HG03469 (cell line): ENCODE data around the gene C10orf120.

Experiments
- ATAC-seq: cut with Tn5 transposase; IDR thresholded peaks from one replicate; pipeline ENCODE4 v1.9.1; 2021; ENCODE audit warnings: mild to moderate bottlenecking, moderate library complexity, moderate number of reproducible peaks; ENCODE audit not compliant: unreplicated experiment

The C10orf120 gene

DNA sequence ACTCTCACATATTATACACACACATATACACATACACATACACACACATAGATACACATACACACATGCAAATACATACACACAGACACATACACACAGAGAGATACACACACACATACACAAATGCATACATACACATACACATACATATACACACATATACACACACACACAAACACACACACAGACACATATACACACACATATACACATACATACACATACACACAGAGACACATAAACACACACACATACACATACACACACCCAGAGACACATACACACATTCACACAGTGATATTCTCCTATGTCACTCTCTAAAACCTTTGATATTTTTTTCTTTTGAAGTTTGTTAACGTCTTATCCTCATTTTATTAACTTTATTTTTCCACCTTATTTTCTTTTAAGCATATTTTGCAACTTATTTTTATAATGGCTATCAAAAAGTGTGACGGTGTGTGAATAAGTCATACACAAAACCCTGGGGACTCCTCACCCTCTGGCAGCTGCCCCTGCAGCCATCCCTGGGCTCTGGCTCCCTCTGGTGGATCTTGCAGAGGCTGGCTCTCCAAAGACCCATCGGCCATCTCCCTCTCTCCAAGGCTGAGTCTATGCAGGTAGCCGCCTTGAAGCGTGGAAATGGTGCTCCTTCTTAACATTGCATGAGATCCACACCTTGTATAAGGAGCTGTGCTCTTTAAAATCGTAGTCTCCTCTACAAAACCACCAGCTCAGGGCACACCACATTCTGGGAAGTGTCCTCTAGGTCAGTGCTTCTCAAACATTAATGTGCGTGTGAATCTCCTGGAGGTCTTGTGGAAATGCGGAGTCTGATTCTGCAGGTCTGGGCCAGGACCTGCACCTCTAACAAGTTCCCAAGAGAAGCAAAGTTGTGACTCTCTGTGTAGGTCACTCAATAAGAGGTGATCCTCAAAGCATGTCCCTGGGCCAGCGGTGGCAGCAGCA is 4.1 kb upstream of the C10orf120 start:
- no peak for ATAC-seq

GRCh38 chr10:122702275-122702674 is 2.6 kb upstream of the C10orf120 start:
- ATAC-seq = no peak

DNA sequence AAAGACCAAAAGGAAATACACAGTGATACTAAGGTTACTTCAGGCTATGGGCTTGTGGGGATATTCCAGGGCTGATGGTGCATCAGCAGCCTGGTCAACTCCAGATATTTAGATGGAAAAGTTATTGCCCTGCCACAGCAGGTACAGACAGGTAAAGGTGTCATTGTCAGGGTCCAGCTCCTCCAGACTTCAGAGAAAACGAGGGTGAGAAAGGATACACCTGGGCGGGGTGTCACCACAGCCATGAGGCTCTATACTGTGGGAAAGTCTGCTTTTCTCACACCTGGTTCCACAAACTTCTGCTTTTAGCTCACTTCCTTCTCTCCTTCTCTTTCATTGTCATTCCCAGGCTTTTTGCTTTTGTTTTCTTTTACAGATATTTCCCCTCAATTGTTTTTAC is 2.0 kb upstream of the C10orf120 start:
- ATAC-seq = no peak

DNA sequence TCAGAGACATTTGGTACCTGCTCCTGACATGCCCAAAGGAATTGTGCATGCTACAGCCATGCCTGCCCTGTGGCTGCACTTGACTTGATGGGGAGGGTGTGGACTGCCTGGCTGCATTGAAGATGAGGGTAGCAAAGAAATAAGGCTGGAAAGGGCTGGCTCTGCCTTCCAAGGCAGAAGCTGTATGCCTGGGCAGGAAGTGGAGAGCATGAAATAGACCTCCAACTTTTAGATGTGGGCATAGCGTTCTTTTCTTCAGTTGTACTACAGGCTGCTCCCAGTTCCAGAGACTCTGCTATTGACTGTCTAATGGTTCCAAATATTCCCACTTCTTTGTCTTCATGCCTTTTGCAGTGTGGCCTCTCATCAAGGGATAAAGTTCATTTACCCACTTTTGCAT is 3.0 kb downstream of the C10orf120 start:
- no peak for ATAC-seq

- ATAC-seq = no peak
Measured at GRCh38 chr10:122692744-122693143, 6.9 kb downstream of the C10orf120 start.

DNA sequence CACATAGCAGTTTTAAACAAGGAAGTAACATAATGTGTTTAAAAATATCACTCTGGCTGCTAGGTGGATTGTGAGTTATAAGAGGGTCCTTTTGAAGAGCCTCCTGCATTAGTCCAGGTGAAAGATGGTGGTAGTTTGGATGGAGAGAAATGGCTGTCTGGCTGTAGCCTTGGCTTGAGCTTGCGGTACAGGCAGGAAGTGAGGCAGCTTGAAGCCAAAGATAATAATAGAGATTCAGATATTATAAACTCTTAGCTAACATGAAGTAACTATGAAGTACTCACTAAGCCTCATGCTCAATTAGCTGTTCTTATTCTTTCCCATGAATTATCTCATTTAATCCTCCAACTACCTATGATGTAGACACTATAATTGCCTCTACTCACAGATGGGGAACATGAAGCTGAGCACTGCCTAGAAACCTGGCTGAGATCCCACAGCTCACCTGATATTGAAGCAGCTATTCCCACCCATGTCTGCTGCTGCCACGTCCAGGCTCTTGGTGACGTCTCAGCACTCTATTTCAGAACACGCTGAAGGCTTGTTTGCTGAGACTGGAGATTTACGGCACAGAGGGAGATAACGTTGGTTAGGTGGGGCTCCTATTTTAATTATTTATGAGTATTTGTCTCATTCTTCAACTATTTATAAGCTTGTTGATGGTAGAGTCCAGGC is 10.4 kb downstream of the C10orf120 start:
- no peak for ATAC-seq

DNA sequence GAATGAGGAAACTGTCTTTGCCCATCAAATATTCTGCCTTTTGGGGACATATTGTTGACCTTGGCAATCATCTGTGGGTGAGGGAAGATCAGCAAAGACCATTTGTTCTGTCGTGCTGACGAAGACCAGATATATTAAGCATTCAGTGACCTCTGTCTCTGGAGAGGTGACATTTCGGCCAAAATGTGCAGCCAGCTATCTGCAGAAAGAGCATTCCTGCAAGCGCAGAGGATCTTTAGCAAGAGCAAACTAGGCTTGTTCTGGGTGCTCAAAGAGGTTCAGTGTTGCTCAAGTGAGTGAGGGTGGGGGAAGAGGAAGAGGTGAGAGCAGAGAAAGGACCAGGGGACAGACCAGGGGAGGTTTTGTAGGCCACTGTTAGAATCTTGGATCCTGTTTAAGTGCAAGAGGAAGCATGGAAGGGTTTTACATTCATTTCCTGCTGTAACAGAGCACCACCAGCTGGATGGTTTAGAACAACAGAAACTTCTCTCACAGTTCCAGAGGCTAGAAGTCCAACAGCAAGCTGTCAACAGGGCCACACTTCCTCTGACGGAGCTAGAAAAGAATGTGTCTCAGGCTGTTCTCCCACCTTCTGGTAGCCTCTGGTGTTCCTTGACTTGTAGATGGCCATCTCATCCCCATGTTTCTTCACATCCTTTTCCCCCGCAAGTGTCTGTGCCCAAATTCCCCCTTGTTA is 11.2 kb downstream of the C10orf120 start:
- ATAC-seq = no peak

GRCh38 chr10:122682522-122682921 is 17.1 kb downstream of the C10orf120 start:
- ATAC-seq = no peak

DNA sequence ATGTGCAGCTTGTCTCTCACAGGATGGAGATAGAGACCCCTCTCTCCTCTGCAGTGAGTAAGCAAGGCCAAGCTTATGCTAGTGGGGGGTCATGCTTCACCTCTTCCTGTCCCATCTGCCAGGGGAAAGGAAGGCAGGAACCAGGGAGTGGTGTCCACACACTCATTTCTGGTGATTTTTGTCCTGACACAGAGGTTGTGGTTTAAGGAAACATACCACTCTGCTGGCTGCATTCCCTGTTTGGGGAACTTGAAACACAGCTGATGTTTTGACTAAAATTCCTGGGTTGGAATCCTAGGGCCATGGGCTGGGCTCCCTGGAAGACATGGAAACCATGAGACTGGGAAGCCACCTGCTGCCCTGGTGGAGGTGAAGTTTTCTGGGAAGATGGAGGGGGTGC is 21.4 kb downstream of the C10orf120 start:
- no peak for ATAC-seq

GRCh38 chr10:122675278-122675677 is 24.4 kb downstream of the C10orf120 start:
- ATAC-seq = no peak

- no peak for ATAC-seq
Measured at GRCh38 chr10:122674781-122675180, 24.9 kb downstream of the C10orf120 start.

GRCh38 chr10:122673731-122674130 is 25.9 kb downstream of the C10orf120 start:
- ATAC-seq = no peak

GRCh38 chr10:122673269-122673668 is 26.4 kb downstream of the C10orf120 start:
- ATAC-seq = no peak

GRCh38 chr10:122672655-122673054 is 27.0 kb downstream of the C10orf120 start:
- ATAC-seq = no peak

DNA sequence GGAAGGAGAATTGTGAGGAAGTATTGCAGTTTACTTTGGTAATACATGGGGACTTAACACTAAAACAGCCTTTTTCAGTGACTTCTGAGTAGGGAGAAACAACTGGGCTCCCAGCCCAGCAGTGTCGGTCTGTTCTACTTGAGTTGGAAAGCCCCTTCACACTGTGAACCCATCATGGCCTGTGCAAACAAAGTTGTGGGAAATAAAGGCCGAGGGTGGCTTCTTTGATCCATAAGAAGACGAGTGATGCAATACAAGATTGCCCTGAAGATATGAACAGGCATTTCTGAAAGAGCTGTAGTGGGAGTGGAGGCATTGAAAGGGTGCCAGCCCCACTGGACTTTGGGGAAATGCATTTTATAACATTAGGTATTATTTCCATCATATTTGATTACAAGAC is 28.3 kb downstream of the C10orf120 start:
- ATAC-seq = no peak

DNA sequence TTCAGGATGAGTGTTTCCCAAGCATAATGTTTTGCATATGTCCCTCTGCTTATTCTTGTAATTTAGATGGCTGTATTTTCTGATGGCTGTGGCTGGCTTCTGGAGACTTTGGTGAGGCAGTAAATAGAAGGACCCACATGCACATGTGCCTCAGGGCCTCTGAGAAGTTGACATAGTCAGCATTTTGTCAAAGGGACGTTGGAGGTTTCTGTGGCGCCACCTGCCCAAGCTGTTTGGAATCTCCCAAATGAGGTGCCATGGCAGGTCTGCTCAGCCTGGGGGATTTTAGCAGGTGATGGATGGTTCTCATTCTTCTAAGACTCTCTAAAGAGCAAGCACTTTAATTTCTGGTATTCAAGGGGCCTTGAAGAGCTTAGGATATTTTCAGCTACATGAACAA is 29.8 kb downstream of the C10orf120 start:
- ATAC-seq = no peak

- no peak for ATAC-seq
Measured at GRCh38 chr10:122669045-122669444, 30.6 kb downstream of the C10orf120 start.

DNA sequence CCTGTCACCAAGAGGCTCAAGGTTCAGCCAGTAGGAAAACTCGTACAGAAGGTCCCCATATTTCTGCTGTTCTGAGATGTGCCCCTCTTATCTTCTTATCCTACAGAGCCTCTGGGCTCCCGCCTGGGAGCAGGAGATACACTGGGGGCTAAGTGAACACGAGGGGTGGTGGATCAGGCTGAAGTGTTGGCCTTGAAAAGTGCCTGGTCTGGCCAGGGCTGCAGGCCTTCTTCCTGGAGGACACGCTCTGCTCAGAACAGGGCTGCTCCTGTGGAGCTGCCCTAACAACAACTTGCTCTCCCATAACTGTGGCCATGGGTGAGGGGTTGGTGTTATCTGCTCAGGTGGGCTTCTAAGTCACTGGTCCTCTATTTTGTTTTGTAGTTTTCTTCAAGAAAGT is 33.7 kb downstream of the C10orf120 start:
- ATAC-seq = no peak

- ATAC-seq = no peak
Measured at GRCh38 chr10:122665329-122665860, 34.3 kb downstream of the C10orf120 start.

GRCh38 chr10:122664501-122664900 is 35.1 kb downstream of the C10orf120 start:
- no peak for ATAC-seq

DNA sequence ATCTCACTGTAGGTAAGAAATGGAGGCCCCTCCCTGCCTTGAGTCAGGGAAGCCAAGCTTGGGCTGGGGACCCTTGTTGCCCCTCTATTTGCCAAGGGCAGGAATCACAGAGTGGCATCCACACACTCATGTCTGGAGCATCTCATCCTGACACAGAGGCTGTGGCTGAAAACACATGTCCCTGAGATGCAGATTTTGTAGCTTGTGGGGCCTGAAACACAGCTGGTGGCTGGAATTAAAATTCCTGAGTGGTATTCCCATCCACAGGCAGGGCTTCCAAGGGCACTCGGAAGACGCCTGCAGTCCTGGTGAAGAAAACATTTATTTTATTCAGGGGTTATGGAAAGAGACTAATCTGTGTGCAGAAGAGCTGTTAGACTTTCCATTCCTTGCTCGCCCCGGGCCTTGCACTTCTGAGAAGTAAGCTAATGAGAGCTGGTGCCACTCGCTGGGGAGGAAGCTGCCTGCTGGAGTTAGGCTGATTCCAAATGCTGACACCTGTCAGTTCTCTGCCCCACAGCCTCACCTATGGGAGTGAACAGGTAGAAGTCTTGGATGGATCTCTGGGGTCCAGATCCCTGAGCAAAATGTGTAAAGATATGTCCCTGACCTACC is 36.0 kb downstream of the C10orf120 start:
- no peak for ATAC-seq
